ENCODE results near the gene CNIH2.

Gene CNIH2

DNA sequence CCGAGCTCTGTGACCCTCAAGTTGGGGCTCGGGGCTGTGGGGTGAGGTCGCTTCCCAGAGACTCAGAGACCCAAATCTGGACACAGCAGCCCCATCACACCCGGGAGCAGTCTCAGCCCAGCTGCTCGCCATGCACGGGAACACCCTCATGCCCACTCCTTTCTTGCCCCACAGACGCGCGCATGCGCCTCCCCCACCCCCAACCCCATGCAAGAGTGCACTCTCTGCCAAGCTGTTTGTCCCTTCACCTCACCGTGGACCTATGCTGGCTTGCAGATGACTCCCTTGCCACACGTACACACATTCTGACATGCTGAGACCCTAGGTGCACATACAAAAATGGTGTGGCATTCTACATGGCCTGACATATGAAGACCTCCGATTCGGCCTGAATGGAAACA lies 39.3 kb downstream of the CNIH2 start:
- TF ChIP-seq GATA2 (IDR thresholded peaks at IDR 0.05; ENCODE audit: low read depth, low read length) (no peak), GATA3 (IDR thresholded peaks at IDR 0.05; ENCODE audit: low read depth, low read length) (no peak)

DNA sequence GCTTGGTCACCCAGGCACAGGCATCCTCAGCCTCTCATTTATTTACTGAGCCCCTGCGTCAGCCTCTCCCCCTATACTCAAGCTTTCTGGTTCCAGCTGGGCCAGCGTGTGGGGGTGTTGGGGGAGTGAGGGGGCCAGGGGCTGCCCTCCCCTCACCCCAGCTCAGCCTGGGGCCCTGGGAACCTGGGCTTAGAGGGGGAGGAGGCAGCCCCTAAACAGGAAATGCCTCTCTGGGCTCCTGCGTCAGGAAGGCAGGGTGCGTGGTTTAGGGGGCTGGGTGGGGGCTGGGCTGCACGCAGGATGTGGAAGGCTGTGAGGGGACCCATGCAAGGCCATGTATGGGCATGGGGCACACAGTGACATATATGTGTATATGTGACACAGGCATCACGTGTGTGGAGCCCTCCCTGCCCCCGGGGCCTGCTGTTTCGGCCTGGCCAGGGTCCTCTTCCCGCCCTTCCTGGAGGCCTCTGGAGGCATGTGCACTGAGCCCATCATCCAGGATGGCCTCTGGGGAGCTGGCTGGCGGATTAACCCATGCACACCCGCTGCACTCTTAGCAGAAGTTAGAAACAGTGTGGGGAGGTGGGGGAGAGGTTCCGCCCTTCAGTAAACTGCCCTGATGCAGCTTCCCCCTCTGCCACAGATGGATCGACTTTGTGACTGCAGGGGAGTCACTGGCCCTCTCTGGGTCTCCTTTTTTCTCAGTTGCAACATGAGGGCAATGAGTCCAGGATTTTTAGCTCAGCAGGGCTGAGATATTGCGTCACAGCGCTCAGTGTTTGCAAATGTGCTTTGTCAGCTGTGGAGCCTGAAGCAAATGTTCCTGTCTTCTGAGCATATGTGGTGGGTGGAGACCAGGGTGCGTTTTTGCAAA lies 40.0 kb downstream of the CNIH2 start:
- TF ChIP-seq GATA3 (IDR thresholded peaks at IDR 0.05; ENCODE audit: low read depth, low read length): no peak
- TF ChIP-seq GATA2 (IDR thresholded peaks at IDR 0.05; ENCODE audit: low read depth, low read length): no peak

DNA sequence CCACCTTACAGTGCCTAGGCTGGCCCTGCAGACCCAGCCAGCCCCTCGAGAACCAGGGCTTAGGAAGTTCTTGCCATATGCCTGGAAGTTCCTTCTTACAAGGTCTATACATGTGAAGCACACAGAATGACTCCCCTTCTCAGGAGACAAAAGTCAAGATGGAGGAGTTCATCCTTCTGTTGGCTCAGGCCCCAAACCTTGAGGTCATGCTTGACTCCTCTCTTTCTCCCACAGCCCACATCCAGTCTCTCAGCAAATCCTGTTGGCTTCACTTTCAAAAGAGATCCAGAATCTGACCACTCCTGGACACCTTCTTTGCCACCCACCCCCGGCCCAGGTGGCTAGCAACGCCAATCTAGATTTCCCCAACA lies 40.6 kb downstream of the CNIH2 start:
- TF ChIP-seq GATA3 (IDR thresholded peaks at IDR 0.05; ENCODE audit: low read depth, low read length) (no peak), GATA2 (IDR thresholded peaks at IDR 0.05; ENCODE audit: low read depth, low read length) (no peak)

DNA sequence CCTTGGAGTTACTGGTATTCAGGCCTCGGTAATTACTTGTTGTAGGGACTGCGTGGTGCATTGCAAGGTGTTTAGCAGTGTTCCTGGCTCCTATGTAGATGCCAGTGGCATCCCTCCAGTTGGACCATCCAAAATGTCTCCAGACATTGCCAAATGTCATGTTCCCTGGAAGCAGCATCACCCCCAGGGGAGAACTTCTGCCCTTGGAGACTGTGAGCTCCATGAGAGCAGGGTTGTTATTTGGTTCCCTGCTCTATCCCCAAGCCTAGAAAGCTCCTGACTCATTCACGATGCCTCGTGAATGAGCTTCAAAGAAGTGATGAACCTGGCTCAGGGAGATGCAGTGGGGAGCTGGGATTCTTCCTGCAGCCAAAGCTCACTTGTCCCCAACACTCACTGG lies 43.6 kb downstream of the CNIH2 start:
- TF ChIP-seq GATA3 (IDR thresholded peaks at IDR 0.05; ENCODE audit: low read depth, low read length): no peak
- no peak for TF ChIP-seq GATA2 (IDR thresholded peaks at IDR 0.05; ENCODE audit: low read depth, low read length)

DNA sequence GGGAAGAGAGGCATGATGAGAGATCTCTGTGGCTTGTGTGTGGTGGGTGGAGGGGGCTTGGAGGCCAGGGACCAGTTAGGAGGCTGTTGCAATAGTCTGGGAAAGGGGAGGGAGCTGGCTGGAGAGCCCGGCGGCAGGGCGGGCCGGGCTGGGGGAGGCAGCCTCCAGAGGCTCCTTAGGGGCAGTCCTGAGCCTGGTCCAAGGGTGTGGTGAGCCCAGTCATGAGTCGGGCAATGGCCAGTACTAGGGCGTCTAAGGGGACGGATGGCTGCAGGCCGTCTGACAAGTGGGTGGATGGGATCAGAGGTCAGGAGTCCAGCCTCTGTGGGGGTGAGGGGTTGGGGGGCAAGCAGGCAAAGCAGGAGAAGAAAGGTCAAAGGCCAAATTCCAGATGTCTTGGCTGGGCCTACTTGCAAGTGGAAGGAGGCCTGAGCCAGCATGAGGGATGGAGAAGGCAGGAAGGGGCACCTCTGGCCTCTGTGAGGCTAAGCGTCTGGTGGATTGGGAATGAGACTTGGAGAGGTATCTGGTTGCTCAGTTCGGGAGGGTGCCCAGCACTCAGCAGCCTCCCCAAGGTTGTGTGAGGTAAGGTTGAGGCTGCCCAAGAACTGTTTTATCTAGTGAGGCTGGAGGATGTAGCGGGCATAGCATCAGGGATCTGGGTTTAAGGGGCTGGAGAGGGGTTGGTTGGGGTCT lies 44.9 kb downstream of the CNIH2 start:
- TF ChIP-seq GATA3 (IDR thresholded peaks at IDR 0.05; ENCODE audit: low read depth, low read length): no peak

DNA sequence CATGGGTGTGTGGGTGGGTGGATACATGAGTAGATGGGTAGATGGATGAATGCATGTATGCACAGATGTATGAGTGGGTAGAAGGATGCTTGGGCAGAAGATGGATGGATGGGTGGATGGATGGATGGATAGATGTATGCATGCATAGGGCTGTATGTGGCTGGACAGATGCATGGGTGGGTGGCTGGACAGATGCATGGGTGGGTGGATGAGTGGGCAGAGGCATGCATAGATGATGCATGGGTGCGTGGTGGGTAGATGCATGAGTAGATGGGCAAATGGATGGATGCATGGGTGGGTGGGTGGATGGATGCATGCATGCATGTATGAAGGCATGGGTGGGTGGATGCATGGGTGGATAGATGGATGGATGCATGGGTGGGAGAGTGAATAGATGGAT lies 45.7 kb downstream of the CNIH2 start:
- TF ChIP-seq GATA2 (IDR thresholded peaks at IDR 0.05; ENCODE audit: low read depth, low read length) (no peak), GATA3 (IDR thresholded peaks at IDR 0.05; ENCODE audit: low read depth, low read length) (no peak)

DNA sequence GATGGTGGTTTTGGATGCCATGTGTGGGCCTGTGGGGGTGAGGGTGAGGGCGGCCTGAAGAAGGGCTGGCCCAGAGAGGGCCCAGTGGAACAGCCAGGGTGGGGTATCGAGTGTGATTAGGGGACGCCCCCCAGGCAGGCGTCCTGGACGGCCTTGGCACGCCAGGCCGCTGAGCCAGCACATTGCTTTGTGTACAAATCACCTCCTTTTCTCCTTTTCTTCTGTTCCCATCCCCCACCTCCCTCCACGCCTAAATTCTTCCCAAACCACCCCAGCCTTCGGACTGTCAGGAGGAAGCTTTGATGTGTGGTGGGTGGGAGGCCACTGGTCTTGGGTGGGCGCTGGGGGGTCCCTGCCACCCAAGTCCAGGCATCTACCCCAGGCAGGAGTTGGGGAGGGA lies 46.7 kb downstream of the CNIH2 start:
- no peak for TF ChIP-seq GATA2 (IDR thresholded peaks at IDR 0.05; ENCODE audit: low read depth, low read length)
- TF ChIP-seq GATA3 (IDR thresholded peaks at IDR 0.05; ENCODE audit: low read depth, low read length): no peak

DNA sequence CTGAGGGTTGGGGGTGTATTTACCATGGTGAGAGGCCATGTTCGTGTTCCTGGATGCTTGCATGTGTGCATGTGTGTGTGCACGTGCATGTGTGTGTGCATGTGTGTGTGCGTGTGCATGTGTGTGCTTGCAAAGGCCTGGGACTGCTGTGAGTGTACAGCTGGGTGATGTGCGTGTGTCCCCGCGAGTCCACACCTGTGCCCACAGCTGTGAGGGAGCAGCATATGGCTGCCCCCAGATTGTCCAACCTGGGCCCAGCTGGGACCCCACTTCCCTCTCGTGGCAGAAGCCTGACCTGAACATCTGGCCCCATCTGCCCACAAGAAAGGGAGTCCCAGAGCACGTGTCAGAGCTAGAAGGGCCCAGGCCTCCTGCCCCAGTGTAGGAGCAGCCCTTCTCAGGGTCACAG lies 47.3 kb downstream of the CNIH2 start:
- TF ChIP-seq GATA2 (IDR thresholded peaks at IDR 0.05; ENCODE audit: low read depth, low read length) (no peak), GATA3 (IDR thresholded peaks at IDR 0.05; ENCODE audit: low read depth, low read length) (no peak)

DNA sequence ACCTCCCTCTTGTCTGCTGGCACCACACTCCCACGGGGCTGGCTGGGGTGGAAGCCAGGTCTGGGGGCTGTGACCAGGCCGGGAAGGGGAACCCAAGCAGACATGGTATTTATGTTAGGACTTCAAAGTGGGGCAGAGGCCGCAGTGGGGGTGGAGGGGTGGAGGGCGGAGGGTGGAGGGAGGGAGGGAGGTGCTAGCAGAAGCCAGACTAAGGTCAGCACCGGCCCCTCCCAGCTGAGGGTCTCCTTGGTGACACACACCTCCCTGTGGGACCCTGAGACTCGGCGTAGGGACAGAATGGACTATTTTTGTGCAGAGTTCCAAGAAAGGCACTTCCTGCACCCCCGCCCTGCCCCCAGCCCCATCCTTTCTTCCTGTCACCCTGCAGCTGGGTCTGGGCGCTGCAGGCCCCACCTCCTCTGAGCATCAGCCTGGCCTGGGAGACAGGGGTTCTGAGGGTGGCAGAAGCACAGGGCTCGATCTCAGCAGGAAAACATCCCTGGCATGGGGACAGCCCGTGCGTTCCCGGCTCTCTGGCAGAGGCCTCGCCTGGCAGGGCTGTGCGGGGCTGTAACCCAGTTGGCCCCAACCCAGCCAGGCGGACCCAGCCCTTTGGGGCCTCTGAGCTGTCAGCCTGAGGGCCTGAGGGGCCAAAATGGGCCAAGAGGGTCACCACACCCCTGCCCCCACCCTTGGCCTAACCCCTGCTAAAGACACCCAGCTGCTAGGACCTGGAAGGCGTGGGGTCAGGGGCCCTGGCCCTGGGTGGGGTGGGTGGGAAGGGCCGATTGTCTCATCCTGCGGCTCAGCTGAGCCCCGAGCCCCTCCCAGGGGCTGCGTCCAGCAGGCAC lies 48.5 kb downstream of the CNIH2 start:
- no peak for TF ChIP-seq GATA3 (IDR thresholded peaks at IDR 0.05; ENCODE audit: low read depth, low read length)
- TF ChIP-seq GATA2 (IDR thresholded peaks at IDR 0.05; ENCODE audit: low read depth, low read length): no peak

DNA sequence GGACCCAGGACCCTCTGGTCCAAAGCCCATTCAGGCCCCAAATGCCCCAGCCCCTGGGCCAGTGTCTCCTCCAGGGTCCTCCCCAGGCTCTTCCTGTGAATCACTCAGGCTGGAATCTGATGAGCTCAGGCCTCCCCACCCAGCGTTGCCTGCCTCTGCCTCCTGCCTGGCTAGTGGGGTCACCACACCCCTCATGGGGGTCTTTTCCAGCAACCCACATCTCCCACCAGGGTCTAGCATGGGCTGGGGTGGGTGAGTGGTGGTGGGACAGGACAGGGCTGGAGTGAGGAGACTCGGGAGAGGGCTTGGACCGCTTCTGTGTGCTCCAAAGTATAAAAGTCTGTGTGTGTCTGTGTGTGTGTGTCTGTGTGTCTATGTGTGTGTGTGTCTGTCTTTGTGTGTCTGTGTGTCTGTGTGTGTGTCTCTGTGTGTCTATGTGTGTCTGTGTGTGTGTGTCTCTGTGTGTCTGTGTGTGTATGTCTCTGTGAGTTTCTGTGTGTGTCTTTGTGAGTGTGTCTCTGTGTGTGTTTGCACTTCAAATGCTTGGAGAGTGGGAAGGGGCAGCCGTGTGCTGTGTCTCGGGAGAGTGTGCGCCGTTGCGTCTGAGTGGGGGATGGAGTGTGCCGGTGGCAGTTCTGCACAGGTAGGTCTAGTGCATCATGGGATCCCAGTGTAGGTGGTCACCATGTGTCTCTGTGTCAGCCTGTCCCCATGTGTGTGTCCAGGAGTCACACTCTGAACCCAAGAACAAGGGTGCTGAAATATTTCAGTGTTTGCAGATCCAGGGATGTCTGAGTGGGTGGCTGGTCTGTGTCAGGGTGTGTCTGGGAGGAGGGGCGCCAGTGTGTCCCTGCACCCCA lies 49.4 kb downstream of the CNIH2 start:
- no peak for TF ChIP-seq GATA3 (IDR thresholded peaks at IDR 0.05; ENCODE audit: low read depth, low read length)
- no peak for TF ChIP-seq GATA2 (IDR thresholded peaks at IDR 0.05; ENCODE audit: low read depth, low read length)

DNA sequence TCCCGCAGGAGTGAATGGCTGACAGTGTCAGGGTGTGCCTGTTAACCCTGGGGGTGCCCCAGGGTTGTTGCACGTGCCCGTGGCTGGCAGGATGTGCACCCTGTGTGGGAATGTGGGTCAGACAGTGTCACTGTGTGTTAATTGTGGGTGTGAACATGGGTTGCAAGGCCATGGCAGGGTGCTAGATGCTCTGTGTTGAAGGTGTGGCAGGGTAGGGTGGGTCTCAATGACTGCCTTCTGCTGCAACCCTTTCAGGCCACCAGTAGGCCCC lies 50.0 kb downstream of the CNIH2 start:
- TF ChIP-seq GATA3 (IDR thresholded peaks at IDR 0.05; ENCODE audit: low read depth, low read length) (no peak), GATA2 (IDR thresholded peaks at IDR 0.05; ENCODE audit: low read depth, low read length) (no peak)

DNA sequence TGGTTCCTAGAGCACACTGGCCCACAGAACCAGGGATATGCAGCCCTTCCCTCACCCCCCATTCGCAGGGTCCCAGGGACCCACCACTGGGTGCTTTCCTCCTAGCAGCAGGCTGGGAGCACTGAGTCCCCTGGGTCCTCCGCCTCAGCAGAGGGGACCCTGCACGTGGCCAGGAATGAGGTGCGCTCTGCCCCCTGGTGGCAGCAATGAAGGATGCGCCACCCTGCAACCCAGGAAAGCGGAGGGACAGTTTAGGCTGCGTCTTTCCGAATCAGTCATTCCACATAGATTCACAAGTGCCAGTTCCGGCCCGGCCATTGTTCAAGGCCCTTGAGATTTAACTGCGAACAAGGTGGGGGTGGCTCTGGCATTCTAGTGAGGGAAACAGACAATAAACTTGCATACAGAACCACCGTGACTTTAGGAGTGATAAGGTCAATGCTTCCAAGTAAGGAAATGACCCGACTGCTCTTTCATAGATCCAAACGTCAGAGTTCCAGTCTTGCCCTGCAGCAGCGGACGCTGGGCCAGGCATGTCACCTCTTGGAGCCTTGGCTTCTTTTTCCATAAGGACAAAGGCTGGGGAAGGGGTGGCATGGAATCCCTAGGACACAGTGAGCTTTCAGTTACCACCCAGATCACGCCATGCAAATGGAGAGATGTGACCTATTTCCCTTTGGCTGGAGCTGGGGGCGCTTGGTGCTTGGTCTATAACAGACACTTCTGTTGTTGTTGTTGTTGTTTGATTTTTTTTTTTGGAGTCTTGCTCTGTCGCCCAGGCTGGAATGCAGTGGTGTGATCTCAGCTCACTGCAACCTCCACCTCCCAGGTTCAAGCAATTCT lies 50.5 kb downstream of the CNIH2 start:
- no peak for TF ChIP-seq GATA3 (IDR thresholded peaks at IDR 0.05; ENCODE audit: low read depth, low read length)
- no peak for TF ChIP-seq GATA2 (IDR thresholded peaks at IDR 0.05; ENCODE audit: low read depth, low read length)

DNA sequence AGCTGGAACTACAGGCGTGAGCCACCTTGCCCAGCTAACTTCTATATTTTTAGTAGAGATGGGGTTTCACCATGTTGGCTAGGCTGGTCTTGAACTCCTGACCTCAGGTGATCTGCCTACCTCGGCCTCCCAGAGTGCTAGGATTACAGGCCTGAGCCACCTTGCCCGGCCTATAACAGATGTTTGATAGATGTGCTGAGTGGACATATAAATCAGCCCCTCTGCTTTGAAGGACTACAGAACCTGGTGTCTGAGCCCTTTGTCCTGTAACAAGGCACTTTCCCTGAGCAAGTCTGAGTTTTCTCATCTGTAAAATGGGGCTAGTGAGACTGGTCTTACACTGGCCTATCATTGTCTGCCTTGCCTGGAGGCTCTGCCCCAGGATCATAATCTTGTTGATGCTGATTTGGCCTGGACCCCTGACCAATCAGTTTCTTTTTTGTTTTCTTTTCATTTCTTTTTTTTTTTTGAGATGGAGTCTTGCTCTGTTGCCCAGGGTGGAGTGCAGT lies 51.2 kb downstream of the CNIH2 start:
- no peak for TF ChIP-seq GATA2 (IDR thresholded peaks at IDR 0.05; ENCODE audit: low read depth, low read length)
- no peak for TF ChIP-seq GATA3 (IDR thresholded peaks at IDR 0.05; ENCODE audit: low read depth, low read length)
